ENCODE results near the gene TBR1. TPM values are rescaled to one million over a fixed set of nuclear protein-coding genes. Genes with fewer than 3 reads are reported as not detected.

Gene TBR1
- total RNA-seq, 2 donors from 2014 or later, result 0.45 TPM; not detected in 1

- H3K27ac ChIP-seq, result no peak overlapping the region
- no peak for DNase-seq (ENCODE audit: low spot score)
- no peak overlapping the region for H3K4me3 ChIP-seq
- no peaks in the 10 kb centered on the region for H3K9me3 ChIP-seq
- H3K27me3 ChIP-seq (replicated peaks; ENCODE audit: insufficient read depth), result peaks cover 57% of the 10 kb centered on the region
- WGBS, result 61% methylated on average over 3 of the region's 3 CpGs
- H3K36me3 ChIP-seq, result no peaks in the 10 kb centered on the region
- TF ChIP-seq CTCF (IDR thresholded peaks at IDR 0.05), result no peak
- TF ChIP-seq POLR2AphosphoS5 (IDR thresholded peaks at IDR 0.05), result no peak
- no peak for TF ChIP-seq POLR2A (IDR thresholded peaks at IDR 0.05)
- no peaks in the 10 kb centered on the region for H3K4me1 ChIP-seq (replicated peaks)
- intact Hi-C loops (cut with DNase I), result no loop called here
These were observed 3.6 kb downstream of the TBR1 start for GRCh38 chr2:161419638-161420190.

DNA sequence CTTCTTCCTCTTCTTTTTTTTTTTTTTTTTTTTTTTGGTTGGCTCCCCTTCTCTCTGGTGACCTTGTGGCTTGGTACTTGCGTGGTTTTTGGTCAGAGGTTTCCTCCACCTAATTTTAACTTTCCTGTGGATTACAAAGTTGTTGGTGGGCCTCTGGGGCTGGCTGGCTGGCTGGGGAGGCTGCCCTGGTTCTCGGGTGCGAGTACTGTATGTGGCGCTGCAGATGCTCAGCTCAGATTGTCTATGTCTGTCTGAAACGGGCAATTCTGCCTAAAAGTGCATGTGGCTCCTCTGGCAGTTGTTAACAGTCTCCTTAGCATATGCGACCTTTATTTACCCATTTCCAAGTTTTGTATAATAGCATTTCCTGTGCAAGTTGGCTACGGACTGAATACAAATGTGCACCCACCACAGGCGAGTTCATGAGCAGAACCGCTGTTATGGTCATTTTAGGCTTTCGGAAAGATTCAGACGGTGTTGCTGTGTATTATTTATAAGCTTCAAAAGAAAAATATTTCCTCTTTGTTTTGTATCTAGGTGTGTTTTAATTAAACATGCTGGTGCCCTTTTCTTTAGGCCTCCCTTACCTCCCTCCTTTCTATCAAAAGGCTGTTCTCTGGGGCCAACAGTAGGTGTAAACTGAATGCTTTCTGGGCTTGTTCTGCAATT lies 4.4 kb downstream of the TBR1 start:
- no peak for TF ChIP-seq POLR2A (IDR thresholded peaks at IDR 0.05)
- TF ChIP-seq CTCF (IDR thresholded peaks at IDR 0.05), result no peak
- no peak for TF ChIP-seq POLR2AphosphoS5 (IDR thresholded peaks at IDR 0.05)
- H3K36me3 ChIP-seq, result no peaks in the 10 kb centered on the region
- no peak overlapping the region for H3K4me3 ChIP-seq
- H3K27me3 ChIP-seq (replicated peaks; ENCODE audit: insufficient read depth), result peaks cover 65% of the 10 kb centered on the region
- no peak overlapping the region for H3K27ac ChIP-seq
- H3K4me1 ChIP-seq (replicated peaks), result no peaks in the 10 kb centered on the region
- DNase-seq (ENCODE audit: low spot score), result no peak
- no peaks in the 10 kb centered on the region for H3K9me3 ChIP-seq
- WGBS, result 48% methylated on average over 11 of the region's 11 CpGs
- intact Hi-C loops (cut with DNase I), result no loop called here

DNA sequence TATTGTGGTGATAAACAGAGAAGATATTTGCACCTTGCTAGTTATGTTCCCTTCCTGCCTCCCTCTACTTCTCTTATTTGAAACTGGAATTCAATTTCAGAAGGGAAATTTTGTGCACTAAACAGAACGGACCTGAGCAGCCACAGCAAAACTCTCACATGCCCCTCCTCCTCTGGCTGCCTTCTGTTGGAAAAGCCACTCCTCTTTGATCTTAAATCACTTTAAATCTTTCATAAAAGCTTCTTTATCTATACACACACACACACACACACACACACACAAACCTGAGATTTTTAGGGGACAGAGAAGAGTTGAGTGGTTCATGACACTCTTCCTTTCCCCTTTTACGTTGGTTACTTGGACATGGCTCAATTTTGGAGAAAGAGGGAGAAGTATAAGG lies 5.6 kb downstream of the TBR1 start:
- TF ChIP-seq CTCF (IDR thresholded peaks at IDR 0.05) (no peak), POLR2A (IDR thresholded peaks at IDR 0.05) (no peak), POLR2AphosphoS5 (IDR thresholded peaks at IDR 0.05) (no peak)
- intact Hi-C loops (cut with DNase I), result no loop called here
- H3K27me3 ChIP-seq (replicated peaks; ENCODE audit: insufficient read depth), result peaks cover 68% of the 10 kb centered on the region

GRCh38 chr2:161422816-161423403 lies 6.8 kb downstream of the TBR1 start:
- H3K9me3 ChIP-seq, result no peaks in the 10 kb centered on the region
- no peak overlapping the region for H3K27ac ChIP-seq
- DNase-seq (ENCODE audit: low spot score), result no peak
- H3K36me3 ChIP-seq, result no peaks in the 10 kb centered on the region
- H3K27me3 ChIP-seq (replicated peaks; ENCODE audit: insufficient read depth), result peaks cover 70% of the 10 kb centered on the region
- intact Hi-C loops (cut with DNase I), result no loop called here
- WGBS, result 24% methylated on average over 11 of the region's 11 CpGs
- H3K4me3 ChIP-seq, result no peak overlapping the region
- H3K4me1 ChIP-seq (replicated peaks), result no peaks in the 10 kb centered on the region
- no peak for TF ChIP-seq POLR2A (IDR thresholded peaks at IDR 0.05)
- no peak for TF ChIP-seq CTCF (IDR thresholded peaks at IDR 0.05)
- no peak for TF ChIP-seq POLR2AphosphoS5 (IDR thresholded peaks at IDR 0.05)

More for the DNA sequence above, 5.6 kb downstream of the TBR1 start:
- Histone ChIP-seq H3K27ac (no peak overlapping the region), H3K4me3 (no peak overlapping the region), H3K36me3 (no peaks in the 10 kb centered on the region), H3K4me1 (replicated peaks) (no peaks in the 10 kb centered on the region), H3K9me3 (no peaks in the 10 kb centered on the region)
- DNase-seq (ENCODE audit: low spot score), result no peak
- WGBS, result 28% methylated on average over 2 of the region's 2 CpGs
